Stimulated activated CD8-positive, alpha-beta memory T cell treated with anti-CD3 and anti-CD28 coated beads, Interleukin-7, amount 100 ng/mL, for 1 hour (primary cell): ENCODE results near the gene LTF.
"Not testable (repeated sequence)": the region's sequence is repeated elsewhere in the genome, so short reads cannot be mapped to it uniquely, and the experiment has no call there.

Experiments
- DNase-seq, 2 donors: peaks; one replicate each; pipeline ENCODE4 v3.0.0-alpha.2; 2020; ENCODE audit warnings: low read depth in 2 of 2

LTF gene

GRCh38 chr3:46440531-46441294 lies 24.0 kb downstream of the LTF start:
- DNase-seq, result peak in 1 of 2 donors; percentile 4

DNA sequence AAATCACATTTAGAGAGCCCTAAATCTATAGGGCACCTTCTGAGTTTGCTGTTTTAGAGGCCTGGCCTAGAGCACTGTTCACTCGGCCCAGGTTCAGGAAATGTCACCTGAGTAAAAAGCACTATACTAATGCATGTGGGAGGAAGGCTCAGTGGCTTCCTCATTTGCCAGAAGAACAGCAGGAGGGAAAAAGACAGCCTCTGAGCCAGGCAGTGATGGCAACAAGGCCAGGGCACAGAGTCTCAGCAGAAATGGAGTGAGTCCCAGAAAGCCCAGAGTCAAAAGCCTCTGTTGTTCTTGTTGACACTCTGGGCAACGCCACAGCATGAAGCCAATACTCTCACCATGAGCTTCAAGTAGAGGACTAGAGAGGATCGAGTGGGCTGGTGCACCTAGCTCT lies 25.9 kb downstream of the LTF start:
- no peak for DNase-seq

DNA sequence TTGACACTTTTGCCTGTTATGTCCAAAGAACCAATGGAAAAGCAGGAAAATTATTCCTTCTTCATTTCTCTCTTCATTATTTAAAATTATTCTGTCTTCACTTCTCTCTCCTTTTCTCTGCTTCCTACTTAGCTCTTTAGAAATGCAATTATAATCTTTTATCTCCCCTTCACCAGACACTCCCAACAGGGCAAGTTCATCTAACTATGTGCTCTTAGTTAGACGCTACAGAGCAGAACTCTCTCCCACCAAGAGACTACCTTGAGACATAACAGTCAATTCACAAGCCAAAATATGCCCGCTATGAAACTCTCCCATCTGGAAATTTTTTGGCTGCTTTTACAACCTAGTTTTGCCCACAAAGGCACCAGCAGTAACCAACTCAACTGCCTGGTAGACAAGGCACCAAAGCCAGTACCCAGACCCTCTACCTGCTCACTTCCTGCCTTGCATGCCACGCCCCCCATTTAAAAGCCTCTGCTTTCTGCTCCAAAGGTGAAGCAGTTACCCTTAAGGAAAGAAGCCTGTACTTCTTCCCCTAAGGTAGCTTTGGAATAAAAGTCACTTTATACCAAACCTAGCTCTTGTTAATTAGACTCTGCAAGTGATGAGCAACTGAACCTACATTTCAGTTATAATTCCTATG lies 29.5 kb downstream of the LTF start:
- no peak for DNase-seq

DNA sequence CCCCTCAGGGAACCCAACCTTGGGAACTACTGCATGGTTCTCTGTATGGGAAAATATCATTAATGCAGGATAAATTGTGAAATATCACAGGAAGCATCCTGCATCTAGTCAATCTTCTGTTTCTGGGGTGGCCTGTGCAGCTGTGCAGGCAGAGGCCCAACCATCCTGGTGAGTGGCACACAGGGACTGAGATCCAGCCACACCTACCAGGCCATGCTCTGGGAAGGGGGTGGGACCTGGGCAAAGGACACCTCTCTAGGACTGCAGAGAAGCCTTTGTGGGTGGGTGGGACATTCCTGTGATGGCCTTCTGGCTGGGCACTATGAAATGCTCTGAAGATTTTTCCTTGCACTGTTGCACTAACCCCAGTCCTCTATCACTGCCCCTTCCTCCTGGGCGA lies 30.9 kb downstream of the LTF start:
- DNase-seq, result no peak

- not testable (repeated sequence) for DNase-seq
Observed at GRCh38 chr3:46433118-46433517, 31.6 kb downstream of the LTF start.

- not testable (repeated sequence) for DNase-seq
Observed at GRCh38 chr3:46431905-46432304, 32.8 kb downstream of the LTF start.

GRCh38 chr3:46430879-46431278 lies 33.8 kb downstream of the LTF start:
- not testable (repeated sequence) for DNase-seq

DNA sequence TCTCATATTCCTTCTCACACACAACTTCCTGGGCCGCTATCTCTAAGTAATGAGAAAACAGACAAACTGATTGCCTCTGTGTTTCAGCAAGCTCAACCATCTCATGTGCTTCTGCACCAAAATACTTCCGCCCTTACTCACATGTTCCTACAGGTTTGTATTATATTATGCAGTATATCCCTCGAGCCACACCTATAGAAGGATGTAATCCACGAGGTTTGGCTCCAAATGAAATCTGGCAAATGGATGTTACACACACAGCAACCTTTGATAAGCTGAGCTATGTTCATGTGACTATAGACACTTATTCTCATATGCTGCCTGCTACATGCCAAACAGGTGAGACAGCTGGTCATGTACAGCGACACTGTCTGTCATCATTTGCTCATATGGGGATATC lies 35.0 kb downstream of the LTF start:
- no peak for DNase-seq

- no peak for DNase-seq
Observed at GRCh38 chr3:46429250-46429649, 35.5 kb downstream of the LTF start.

GRCh38 chr3:46427916-46428833 lies 36.5 kb downstream of the LTF start:
- DNase-seq, result no peak

DNA sequence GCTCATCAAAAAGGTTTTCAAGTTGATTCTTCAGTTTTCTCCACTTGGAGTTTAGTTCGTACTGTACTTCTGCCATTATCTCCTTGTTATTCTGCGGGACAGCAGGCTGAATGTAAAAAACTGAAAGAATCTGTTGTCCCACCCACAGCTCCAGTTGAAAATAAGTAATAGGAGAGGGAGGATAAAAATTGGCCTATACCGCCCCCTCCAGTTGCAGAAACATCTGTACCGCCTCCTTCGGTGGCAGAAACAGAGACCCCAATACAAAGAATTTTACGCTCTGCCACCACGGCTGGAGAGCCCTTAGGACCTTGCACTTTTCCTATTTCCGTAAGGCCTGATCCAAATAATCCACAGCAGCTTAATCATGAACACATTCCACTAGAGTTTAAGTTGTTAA lies 37.3 kb downstream of the LTF start:
- not testable (repeated sequence) for DNase-seq

- DNase-seq, result not testable (repeated sequence)
Observed at GRCh38 chr3:46426476-46426875, 38.2 kb downstream of the LTF start.

- no peak for DNase-seq
Observed at GRCh38 chr3:46423588-46423987, 41.1 kb downstream of the LTF start.

GRCh38 chr3:46422617-46423016 lies 42.1 kb downstream of the LTF start:
- no peak for DNase-seq

DNA sequence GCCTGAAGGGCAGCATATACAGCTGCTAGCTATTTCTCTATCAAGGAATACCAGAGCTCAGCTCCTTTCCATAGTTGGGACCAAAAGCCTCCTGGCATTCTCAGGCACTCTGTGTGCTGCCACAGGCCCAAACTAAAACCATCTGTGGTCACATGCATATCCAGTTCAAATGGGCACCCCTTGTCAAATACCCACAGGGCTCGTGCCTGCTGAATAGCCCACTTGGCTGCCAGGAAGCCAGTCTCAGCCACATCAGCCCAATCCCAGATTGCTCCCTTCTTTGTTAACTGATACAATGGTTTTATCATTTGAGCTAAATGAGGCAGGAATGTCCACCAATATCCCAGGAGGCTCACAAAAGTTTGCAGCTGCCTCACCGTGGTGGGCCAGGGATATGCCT lies 43.8 kb downstream of the LTF start:
- DNase-seq, result no peak

DNA sequence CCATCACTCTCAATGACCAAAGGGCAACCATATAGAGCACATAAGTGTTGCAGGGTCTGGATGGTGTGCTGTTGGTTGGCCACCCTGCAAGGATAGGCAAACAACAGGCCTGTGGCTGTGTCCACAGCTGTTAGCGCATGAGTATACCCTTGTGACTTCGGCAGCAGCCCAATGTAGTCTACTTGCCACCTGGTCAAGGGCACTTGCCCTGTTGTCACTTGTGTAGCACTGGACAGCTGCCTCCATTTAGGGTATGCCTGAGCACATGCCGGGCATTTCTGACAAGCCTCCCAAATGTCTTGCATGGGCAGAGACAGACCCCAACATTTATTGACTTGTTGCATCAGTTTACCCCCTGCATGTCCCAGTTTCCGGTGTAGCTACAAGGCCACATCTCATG lies 44.9 kb downstream of the LTF start:
- DNase-seq, result no peak

GRCh38 chr3:46417841-46418611 lies 46.7 kb downstream of the LTF start:
- DNase-seq, result no peak

GRCh38 chr3:46416811-46417510 lies 47.7 kb downstream of the LTF start:
- no peak for DNase-seq

DNA sequence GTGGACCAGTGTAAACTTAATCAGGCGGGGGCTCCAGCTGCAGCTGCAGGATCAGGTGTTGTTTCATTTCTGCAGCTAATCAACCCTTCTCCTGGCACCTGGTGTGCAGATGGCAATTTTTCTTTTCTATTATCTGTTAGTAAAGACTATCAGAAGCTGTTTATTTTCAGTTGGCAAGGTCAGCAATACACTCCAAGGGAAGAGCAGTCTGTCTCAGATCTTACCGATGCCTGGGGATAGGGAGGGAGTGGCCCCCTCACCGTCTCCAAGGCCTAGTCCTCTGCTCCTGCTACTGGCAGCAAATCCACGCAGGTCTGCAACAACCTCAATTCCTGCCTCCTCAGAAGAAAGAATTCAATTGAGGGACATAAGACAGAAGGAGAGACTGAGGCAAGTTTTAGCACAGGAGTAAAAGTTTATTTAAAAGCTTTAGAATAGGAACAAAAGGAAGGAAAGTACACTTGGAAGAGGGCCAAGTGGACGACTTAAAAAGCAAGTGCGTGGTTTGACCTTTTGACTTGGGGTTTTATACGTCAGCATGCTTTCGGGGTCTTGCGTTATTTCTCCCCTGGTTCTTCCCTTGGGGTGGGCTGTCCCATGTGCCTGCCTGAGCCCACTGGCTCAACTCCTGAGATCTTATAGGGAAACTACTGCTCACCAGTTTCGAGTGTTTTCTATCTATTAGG lies 48.4 kb downstream of the LTF start:
- DNase-seq, result no peak

GRCh38 chr3:46414739-46415138 lies 50.0 kb downstream of the LTF start:
- DNase-seq, result no peak
